Measurements from ENCODE around the gene SCUBE1. TPM values are rescaled to one million over a fixed set of nuclear protein-coding genes. Genes with fewer than 3 reads are reported as not detected.

SCUBE1 gene
- total RNA-seq, 2 experiments from 2014 or later, result 0.03 TPM; not detected in 1

DNA sequence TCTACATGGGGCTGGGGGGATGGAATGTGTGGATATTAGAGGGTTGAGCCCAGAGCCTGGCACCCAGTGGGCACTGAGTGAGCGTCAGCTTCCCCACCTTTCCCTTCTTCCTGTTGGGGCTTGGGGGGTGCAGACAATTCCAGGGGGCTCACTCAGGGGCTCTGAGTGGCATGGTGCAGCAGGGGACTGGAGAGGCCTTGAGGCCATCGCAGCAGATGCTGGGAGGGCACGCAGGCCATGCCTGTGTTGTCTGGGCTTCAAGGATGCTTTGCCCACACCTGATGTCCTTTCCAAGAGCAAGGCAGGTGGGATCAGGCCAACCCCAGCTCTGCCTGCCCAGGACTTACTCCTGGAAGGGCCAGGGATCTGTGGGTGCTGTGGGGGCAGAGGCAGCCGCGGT lies 145.0 kb downstream of the SCUBE1 start:
- CTCF ChIA-PET, result no interaction called here
- Mint-ChIP-seq H3K4me3 (no peak overlapping the region), H3K4me1 (ENCODE audit: low read depth) (peaks cover 2% of the 10 kb centered on the region), H3K27me3 (ENCODE audit: low read depth) (no peaks in the 10 kb centered on the region), H3K27ac (no peak overlapping the region), H3K9me3 (ENCODE audit: insufficient read depth) (no peaks in the 10 kb centered on the region), H3K36me3 (ENCODE audit: low read depth) (no peaks in the 10 kb centered on the region)
- ATAC-seq, result no peak
- DNase-seq, result no peak
- POLR2A ChIA-PET, result interaction anchor here (1.1 kb wide), 1 partner anchor 10 kb away, joined by 4 read pairs; no protein-coding TSS in a partner anchor

DNA sequence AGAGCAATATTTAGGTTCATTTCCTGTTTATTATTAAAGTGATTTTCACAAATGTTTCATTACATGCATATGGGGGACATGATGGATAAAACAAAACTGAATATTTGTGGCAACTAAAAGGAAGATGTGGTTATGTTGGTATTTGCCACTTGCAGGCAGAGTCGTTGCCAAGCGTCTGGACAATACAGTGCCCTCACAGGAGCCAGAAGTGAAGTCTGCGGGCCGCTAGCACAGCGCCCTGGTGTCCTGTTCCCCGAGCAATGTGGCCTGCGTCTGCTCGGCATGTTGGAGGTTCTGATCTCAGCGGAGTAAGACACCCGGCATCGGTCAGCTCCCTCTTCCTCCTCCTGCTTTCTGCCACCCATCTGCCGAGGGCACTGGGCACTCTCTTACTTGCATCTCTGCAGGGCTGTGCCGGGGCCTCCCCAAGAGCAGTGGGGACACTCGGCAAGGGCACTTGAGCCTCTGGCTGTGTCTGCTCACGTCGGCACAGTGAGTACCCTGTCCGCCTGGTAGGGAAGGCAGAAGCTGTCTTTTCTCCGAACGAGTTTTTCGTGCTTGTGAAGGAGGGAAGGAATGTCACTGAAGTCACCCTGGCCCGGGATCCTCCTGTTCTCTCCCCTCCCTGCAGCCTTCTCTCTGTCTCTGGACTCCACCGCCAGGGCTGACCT lies 145.8 kb downstream of the SCUBE1 start:
- DNase-seq, result no peak
- Mint-ChIP-seq H3K9me3 (ENCODE audit: insufficient read depth) (no peaks in the 10 kb centered on the region), H3K4me1 (ENCODE audit: low read depth) (peaks cover 2% of the 10 kb centered on the region), H3K36me3 (ENCODE audit: low read depth) (no peaks in the 10 kb centered on the region), H3K27ac (no peak overlapping the region), H3K27me3 (ENCODE audit: low read depth) (peaks cover 2% of the 10 kb centered on the region), H3K4me3 (no peak overlapping the region)
- ATAC-seq, result no peak
- ChIA-PET POLR2A (interaction anchor here (1.1 kb wide), 1 partner anchor 10 kb away, joined by 4 read pairs; no protein-coding TSS in a partner anchor), CTCF (no interaction called here)

- peaks cover 7% of the 10 kb centered on the region for H3K4me1 Mint-ChIP-seq (ENCODE audit: low read depth)
- POLR2A ChIA-PET, result no interaction called here
- no peaks in the 10 kb centered on the region for H3K9me3 Mint-ChIP-seq (ENCODE audit: insufficient read depth)
- no peak overlapping the region for H3K4me3 Mint-ChIP-seq
- ATAC-seq (no peak), DNase-seq (no peak)
- H3K27ac Mint-ChIP-seq, result no peak overlapping the region
- H3K27me3 Mint-ChIP-seq (ENCODE audit: low read depth), result peaks cover 6% of the 10 kb centered on the region
- H3K36me3 Mint-ChIP-seq (ENCODE audit: low read depth), result peaks cover 3% of the 10 kb centered on the region
- CTCF ChIA-PET, result interaction anchor here (1.4 kb wide), 1 partner anchor 155 kb away, joined by 3 read pairs; no protein-coding TSS in a partner anchor
Observed at GRCh38 chr22:43191831-43192230, 151.3 kb downstream of the SCUBE1 start.

DNA sequence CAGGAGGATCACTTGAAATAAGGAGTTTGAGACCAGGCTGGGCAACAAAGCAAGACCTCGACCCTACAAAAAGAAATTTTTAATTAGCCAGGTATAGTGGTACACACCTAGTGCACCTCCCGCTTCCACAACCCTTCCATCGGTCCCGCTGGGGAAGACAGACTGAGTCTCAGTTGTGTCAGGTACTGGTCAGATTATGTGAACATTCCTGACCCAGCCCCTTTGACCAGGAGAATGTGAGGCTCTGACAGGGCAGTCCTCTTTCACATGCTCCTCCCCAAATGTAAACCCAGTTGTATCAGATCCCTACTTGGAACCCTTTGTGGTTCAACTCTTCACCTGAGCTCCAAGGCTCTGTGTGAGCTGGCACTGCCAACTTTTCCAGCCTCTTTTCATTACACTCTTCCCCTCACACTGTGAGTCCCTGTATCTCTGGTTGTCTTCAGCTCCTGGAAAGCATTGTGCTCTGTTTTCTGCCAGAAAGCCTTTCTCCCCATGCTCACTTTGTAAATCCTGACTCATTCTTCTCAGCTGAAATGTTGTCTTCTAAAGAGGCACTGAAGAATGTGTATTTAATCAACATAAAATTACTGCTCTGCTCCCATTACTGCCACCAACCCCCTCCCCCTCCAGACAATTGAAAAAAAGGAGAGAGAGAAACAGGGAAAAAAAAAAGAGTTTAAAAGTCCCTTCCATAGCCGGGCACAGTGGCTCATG lies 154.2 kb downstream of the SCUBE1 start:
- POLR2A ChIA-PET, result interaction anchor here (1.7 kb wide), 1 partner anchor 11 kb away, joined by 3 read pairs; no protein-coding TSS in a partner anchor
- ATAC-seq (no peak), DNase-seq (no peak)
- peaks cover 8% of the 10 kb centered on the region for H3K36me3 Mint-ChIP-seq (ENCODE audit: low read depth)
- peaks cover 22% of the 10 kb centered on the region for H3K4me1 Mint-ChIP-seq (ENCODE audit: low read depth)
- CTCF ChIA-PET, result no interaction called here
- peak overlapping the region; percentile 26 for H3K27ac Mint-ChIP-seq
- H3K4me3 Mint-ChIP-seq, result no peak overlapping the region
- H3K27me3 Mint-ChIP-seq (ENCODE audit: low read depth), result peaks cover 6% of the 10 kb centered on the region
- H3K9me3 Mint-ChIP-seq (ENCODE audit: insufficient read depth), result no peaks in the 10 kb centered on the region

DNA sequence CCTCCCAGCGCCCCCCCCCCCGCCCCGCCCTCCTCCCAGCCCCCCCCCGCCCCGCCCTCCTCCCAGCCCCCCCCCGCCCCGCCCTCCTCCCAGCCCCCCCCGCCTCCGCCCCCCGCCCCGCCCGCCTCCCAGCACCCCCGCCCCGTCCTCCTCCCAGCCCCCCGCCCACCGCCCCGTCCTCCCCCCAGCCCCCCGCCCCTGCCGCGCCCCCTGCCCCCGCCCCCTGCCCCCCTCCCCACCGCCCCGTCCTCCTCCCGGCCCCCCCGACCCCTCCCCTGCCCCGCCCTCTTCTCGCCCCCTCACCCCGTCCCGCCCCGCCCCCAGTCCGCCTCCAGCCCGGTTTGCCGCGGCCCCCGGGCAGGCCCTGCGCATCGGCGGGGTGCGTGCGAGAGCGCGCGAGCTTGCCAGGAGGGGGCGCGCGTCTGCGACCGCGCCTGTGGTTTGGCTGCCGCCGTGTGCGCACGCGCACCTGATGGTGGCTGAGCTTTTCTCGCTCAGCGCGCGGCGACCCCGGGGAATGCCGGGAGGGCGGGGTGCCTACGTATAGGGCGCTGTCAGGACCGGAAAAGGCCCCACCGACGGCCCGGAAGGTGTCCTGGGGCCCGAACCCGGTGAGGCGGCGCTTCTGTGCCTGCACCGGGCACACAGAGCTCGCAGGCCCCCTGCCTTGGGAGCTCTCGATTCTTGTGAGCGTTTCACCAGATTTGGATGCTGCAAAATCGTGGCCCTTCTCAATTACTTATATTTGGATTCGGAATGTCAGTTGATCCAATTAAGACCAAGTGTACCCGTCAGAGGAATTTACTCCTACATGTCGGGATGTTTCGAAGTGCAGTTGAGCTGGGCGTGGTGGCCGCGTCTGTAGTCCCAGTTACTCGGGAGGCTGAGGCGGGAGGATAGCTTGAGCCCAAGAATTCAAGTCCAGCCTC lies 155.7 kb downstream of the SCUBE1 start:
- peak; percentile 96 for DNase-seq
- peak overlapping the region; percentile 80 for H3K4me3 Mint-ChIP-seq
- H3K36me3 Mint-ChIP-seq (ENCODE audit: low read depth), result peaks cover 8% of the 10 kb centered on the region
- H3K4me1 Mint-ChIP-seq (ENCODE audit: low read depth), result peaks cover 30% of the 10 kb centered on the region
- H3K9me3 Mint-ChIP-seq (ENCODE audit: insufficient read depth), result no peaks in the 10 kb centered on the region
- peaks cover 4% of the 10 kb centered on the region for H3K27me3 Mint-ChIP-seq (ENCODE audit: low read depth)
- CTCF ChIA-PET, result interaction anchor here (0.8 to 1.9 kb wide), 9 partner anchors 40 to 159 kb away, joined by 3 to 9 read pairs (median 4); partner anchors contain the start of gene MCAT
- peak overlapping the region; percentile 96 for H3K27ac Mint-ChIP-seq
- POLR2A ChIA-PET, result interaction anchor here (0.5 to 1.4 kb wide), 7 partner anchors 11 to 48 kb away, joined by 3 to 4 read pairs (median 3); partner anchors contain the start of gene TSPO
- ATAC-seq, result peak; percentile 93

- H3K27ac Mint-ChIP-seq, result peak within 1 kb of the TSS; percentile 96
- ATAC-seq (peak; percentile 55), DNase-seq (peak; percentile 66)
- peak within 1 kb of the TSS; percentile 80 for H3K4me3 Mint-ChIP-seq
- H3K36me3 Mint-ChIP-seq (ENCODE audit: low read depth), result peaks cover 8% of the 10 kb centered on the region
- ChIA-PET POLR2A (interaction anchor here (0.6 to 1.4 kb wide), 5 partner anchors 12 to 47 kb away, joined by 3 to 4 read pairs (median 3); partner anchors contain the start of gene TSPO), CTCF (interaction anchor here (1.0 to 1.9 kb wide), 5 partner anchors 39 to 160 kb away, joined by 3 to 9 read pairs (median 4); partner anchors contain the start of gene MCAT)
- H3K27me3 Mint-ChIP-seq (ENCODE audit: low read depth), result peaks cover 2% of the 10 kb centered on the region
- peaks cover 30% of the 10 kb centered on the region for H3K4me1 Mint-ChIP-seq (ENCODE audit: low read depth)
- H3K9me3 Mint-ChIP-seq (ENCODE audit: insufficient read depth), result no peaks in the 10 kb centered on the region
Observed at GRCh38 chr22:43186272-43187170, 156.7 kb downstream of the SCUBE1 start, which contains the start of gene TTLL12. Gene TTLL12 (minus strand): TSS chr22:43187134. CDS start chr22:43187069, 65 bp downstream.

GRCh38 chr22:43185860-43186261 lies 157.3 kb downstream of the SCUBE1 start:
- DNase-seq, result no peak
- no peaks in the 10 kb centered on the region for H3K9me3 Mint-ChIP-seq (ENCODE audit: insufficient read depth)
- H3K36me3 Mint-ChIP-seq (ENCODE audit: low read depth), result peaks cover 9% of the 10 kb centered on the region
- H3K4me1 Mint-ChIP-seq (ENCODE audit: low read depth), result peaks cover 30% of the 10 kb centered on the region
- peak overlapping the region; percentile 80 for H3K4me3 Mint-ChIP-seq
- no peaks in the 10 kb centered on the region for H3K27me3 Mint-ChIP-seq (ENCODE audit: low read depth)
- POLR2A ChIA-PET, result no interaction called here
- no peak overlapping the region for H3K27ac Mint-ChIP-seq
- CTCF ChIA-PET, result no interaction called here
- no peak for ATAC-seq

DNA sequence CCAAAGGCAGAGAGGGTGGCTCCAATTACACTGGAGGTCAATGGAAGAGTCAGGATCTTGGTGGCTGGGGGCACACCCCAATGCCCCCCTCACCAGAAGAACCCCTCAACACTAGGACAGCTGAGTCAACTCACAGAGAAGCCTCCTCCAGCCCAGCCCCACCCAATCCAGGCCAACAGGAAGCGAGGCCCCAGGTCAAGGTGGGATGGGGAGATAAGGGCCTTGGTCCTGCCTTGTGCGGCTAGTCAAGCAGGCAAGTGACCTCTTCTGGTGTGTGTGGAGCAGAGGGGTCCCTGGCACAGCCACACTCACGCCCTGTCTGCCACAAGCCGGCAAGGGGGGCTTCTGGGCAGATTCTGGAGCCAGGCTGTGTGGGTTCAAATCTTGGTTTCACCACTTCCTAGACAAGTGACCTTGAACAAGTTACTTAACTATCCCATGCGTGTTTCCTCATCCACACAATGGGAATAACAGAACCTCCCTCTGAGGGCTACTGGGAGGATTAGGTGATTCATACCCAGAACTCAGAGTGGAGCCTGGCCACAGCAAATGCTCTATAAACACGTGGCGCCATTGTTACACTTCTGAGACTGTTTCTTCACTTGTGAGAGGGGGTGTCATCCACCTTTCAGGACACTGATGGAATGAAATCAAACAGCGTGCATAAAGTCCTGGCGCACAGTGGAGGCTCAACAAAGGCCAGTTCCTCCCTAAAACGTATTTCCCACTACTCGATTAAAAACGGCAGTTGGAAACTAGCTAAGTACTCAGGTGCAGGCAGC lies 159.5 kb downstream of the SCUBE1 start:
- Mint-ChIP-seq H3K27ac (peak overlapping the region; percentile 25), H3K4me1 (ENCODE audit: low read depth) (peaks cover 30% of the 10 kb centered on the region), H3K4me3 (no peak overlapping the region), H3K9me3 (ENCODE audit: insufficient read depth) (no peaks in the 10 kb centered on the region), H3K36me3 (ENCODE audit: low read depth) (peaks cover 22% of the 10 kb centered on the region), H3K27me3 (ENCODE audit: low read depth) (no peaks in the 10 kb centered on the region)
- ATAC-seq (no peak), DNase-seq (no peak)
- ChIA-PET POLR2A (interaction anchor here (1.0 kb wide), 1 partner anchor 14 kb away, joined by 3 read pairs; no protein-coding TSS in a partner anchor), CTCF (no interaction called here)

DNA sequence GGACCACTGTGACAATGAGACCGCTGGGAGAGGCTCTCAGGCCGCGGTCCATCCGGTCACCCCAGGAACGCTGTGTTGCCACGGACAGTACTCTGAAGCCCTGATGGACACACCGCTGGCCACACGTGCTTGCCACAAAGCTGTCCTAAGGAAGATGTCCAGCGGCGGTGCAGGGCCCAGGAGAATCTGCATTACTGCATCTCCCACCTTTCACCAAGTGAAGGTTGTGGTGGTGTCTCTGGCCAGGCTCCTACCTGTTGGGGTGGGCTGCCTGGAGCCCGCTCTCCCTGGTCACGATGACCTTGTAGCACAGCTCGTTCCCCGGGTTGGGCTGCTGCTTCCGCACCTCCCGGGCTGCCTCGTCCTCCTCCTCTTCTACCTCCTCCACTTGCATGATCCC lies 160.4 kb downstream of the SCUBE1 start:
- Mint-ChIP-seq H3K4me1 (ENCODE audit: low read depth) (peaks cover 25% of the 10 kb centered on the region), H3K9me3 (ENCODE audit: insufficient read depth) (no peaks in the 10 kb centered on the region), H3K4me3 (no peak overlapping the region), H3K36me3 (ENCODE audit: low read depth) (peaks cover 26% of the 10 kb centered on the region), H3K27me3 (ENCODE audit: low read depth) (no peaks in the 10 kb centered on the region), H3K27ac (no peak overlapping the region)
- DNase-seq (no peak), ATAC-seq (no peak)
- CTCF ChIA-PET, result no interaction called here
- POLR2A ChIA-PET, result no interaction called here

GRCh38 chr22:43182118-43182517 lies 161.1 kb downstream of the SCUBE1 start:
- peaks cover 23% of the 10 kb centered on the region for H3K4me1 Mint-ChIP-seq (ENCODE audit: low read depth)
- DNase-seq (no peak), ATAC-seq (no peak)
- peaks cover 30% of the 10 kb centered on the region for H3K36me3 Mint-ChIP-seq (ENCODE audit: low read depth)
- ChIA-PET POLR2A (no interaction called here), CTCF (no interaction called here)
- no peak overlapping the region for H3K4me3 Mint-ChIP-seq
- H3K9me3 Mint-ChIP-seq (ENCODE audit: insufficient read depth), result no peaks in the 10 kb centered on the region
- no peaks in the 10 kb centered on the region for H3K27me3 Mint-ChIP-seq (ENCODE audit: low read depth)
- no peak overlapping the region for H3K27ac Mint-ChIP-seq
